Tibial nerve (tissue), 4 donors: ENCODE measurements around the gene L3HYPDH. TPM values are rescaled to one million over a fixed set of nuclear protein-coding genes. Genes with fewer than 3 reads are reported as not detected.

Experiments
- DNase-seq, 2 donors: peaks; one replicate each; pipeline ENCODE4 v3.0.0-alpha.2; 2019; ENCODE audit warnings: low spot score in 2 of 2
- H3K27ac ChIP-seq, 4 donors: fragments of 200-600 bp; sonication (generic) in 3 of 4; one replicate each; pipeline ENCODE4 v1.5.1; 2017 to 2019; ENCODE audit warnings: mild to moderate bottlenecking in 1 of 4
- H3K27me3 ChIP-seq, 2 donors: fragments of 200-600 bp; sonication (generic) in 1 of 2; one replicate each; pipeline versions ENCODE4 v1.5.1 to v1.6.0; 2017 to 2019
- H3K36me3 ChIP-seq, 3 donors: fragments of 200-600 bp; sonication (generic); one replicate each; pipeline ENCODE4 v1.5.1; 2018 to 2019
- H3K4me1 ChIP-seq, 4 donors: fragments of 200-600 bp; sonication (generic) in 3 of 4; one replicate each; pipeline ENCODE4 v1.5.1; 2017 to 2019
- H3K4me3 ChIP-seq, 4 donors: fragments of 200-600 bp; sonication (generic) in 3 of 4; one replicate each; pipeline ENCODE4 v1.5.1; 2017 to 2019; ENCODE audit warnings: mild to moderate bottlenecking in 1 of 4, moderate library complexity in 1 of 4
- H3K9me3 ChIP-seq, 4 donors: fragments of 200-600 bp; sonication (generic) in 3 of 4; one replicate each; pipeline ENCODE4 v1.5.1; 2017 to 2019
- EP300 ChIP-seq, 2 donors: sonication (generic); formaldehyde crosslinking; IDR thresholded peaks; one replicate each; pipeline ENCODE4 v1.6.1; 2017; ENCODE audit warnings: antibody characterized with exemption in 2 of 2, mild to moderate bottlenecking in 1 of 2
- POLR2A ChIP-seq, 2 donors: fragments of 450-650 bp; IDR thresholded peaks; one replicate each; pipeline ENCODE4 v1.6.1; 2017; ENCODE audit warnings: antibody characterized with exemption in 2 of 2, mild to moderate bottlenecking in 2 of 2, moderate library complexity in 2 of 2
- WGBS, 2 donors: methylation state at CpG; one replicate each; pipeline ENCODE4 v1.1.5; 2018; 5-methylcytosine and 5-hydroxymethylcytosine counted together
- total RNA-seq, 4 donors: library from RNA; depleted of rRNA; stranded (reverse); fragments of >200 nt; gene quantifications; one replicate each; pipeline ENCODE4 v1.1.0, GENCODE V29; 2016
- TF ChIP-seq, protein P1 (sequence below), 5 experiments: fragments of 200-600 bp in 3 of 5; fragments of 450-650 bp in 2 of 5; sonication (generic) in 3 of 5; IDR thresholded peaks; one replicate each; pipeline ENCODE4 v1.5.1; 2016 to 2019; ENCODE audit warnings: antibody characterized with exemption in 5 of 5, mild to moderate bottlenecking in 3 of 5, moderate library complexity in 2 of 5

The L3HYPDH gene
- total RNA-seq, 4 donors from 2014 or later = 69.9 to 85.5 (median 76.6) TPM

GRCh38 chr14:59511916-59512575 is 27.8 kb upstream of the L3HYPDH start:
- no peak for TF ChIP-seq EP300 (IDR thresholded peaks at IDR 0.05)
- TF ChIP-seq, protein P1, sequence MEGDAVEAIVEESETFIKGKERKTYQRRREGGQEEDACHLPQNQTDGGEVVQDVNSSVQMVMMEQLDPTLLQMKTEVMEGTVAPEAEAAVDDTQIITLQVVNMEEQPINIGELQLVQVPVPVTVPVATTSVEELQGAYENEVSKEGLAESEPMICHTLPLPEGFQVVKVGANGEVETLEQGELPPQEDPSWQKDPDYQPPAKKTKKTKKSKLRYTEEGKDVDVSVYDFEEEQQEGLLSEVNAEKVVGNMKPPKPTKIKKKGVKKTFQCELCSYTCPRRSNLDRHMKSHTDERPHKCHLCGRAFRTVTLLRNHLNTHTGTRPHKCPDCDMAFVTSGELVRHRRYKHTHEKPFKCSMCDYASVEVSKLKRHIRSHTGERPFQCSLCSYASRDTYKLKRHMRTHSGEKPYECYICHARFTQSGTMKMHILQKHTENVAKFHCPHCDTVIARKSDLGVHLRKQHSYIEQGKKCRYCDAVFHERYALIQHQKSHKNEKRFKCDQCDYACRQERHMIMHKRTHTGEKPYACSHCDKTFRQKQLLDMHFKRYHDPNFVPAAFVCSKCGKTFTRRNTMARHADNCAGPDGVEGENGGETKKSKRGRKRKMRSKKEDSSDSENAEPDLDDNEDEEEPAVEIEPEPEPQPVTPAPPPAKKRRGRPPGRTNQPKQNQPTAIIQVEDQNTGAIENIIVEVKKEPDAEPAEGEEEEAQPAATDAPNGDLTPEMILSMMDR (IDR thresholded peaks at IDR 0.05) = peak in 2 of 5 experiments; percentile 6 to 7
- Histone ChIP-seq H3K4me3 (no peak overlapping the region), H3K27me3 (peaks cover 0 to 3% of the 10 kb centered on the region in 2 donors), H3K4me1 (no peaks in the 10 kb centered on the region), H3K36me3 (no peaks in the 10 kb centered on the region), H3K9me3 (peaks cover 0 to 8% (median 0%) of the 10 kb centered on the region in 4 donors), H3K27ac (no peak overlapping the region)
- no peak for DNase-seq
- 54 to 57% methylated on average over 4 of the region's 4 CpGs for WGBS, 2 donors

DNA sequence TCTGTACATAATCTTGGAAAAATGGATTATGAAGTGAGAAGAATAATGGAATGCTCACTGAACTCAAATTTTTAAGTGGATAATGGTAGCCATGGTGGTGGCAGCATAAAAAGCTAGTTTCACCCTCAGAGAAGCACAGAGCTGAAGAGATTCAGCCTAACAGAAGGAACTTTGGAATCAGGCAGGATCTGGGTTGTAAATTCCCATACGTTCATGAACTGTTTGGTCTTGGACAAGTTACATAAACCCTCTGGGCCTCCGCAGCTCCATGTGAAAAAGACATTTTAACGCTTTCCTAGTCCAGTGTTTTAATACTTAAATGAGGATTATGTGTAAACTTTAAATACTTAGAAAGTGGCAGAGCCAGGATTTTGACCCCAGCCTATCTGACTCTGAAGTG is 26.8 kb upstream of the L3HYPDH start:
- no peaks in the 10 kb centered on the region for H3K4me1 ChIP-seq
- H3K27me3 ChIP-seq = peaks cover 0 to 3% of the 10 kb centered on the region in 2 donors
- TF ChIP-seq EP300 (IDR thresholded peaks at IDR 0.05) = no peak
- TF ChIP-seq, protein P1 (IDR thresholded peaks at IDR 0.05) = no peak
- TF ChIP-seq POLR2A (IDR thresholded peaks at IDR 0.05) = no peak
- DNase-seq = no peak
- no peak overlapping the region for H3K4me3 ChIP-seq
- H3K9me3 ChIP-seq = peaks cover 0 to 8% (median 0%) of the 10 kb centered on the region in 4 donors
- H3K27ac ChIP-seq = no peak overlapping the region
- no peaks in the 10 kb centered on the region for H3K36me3 ChIP-seq
- whole genome bisulfite sequencing, 2 donors = 44 to 46% methylated on average over 3 of the region's 3 CpGs

DNA sequence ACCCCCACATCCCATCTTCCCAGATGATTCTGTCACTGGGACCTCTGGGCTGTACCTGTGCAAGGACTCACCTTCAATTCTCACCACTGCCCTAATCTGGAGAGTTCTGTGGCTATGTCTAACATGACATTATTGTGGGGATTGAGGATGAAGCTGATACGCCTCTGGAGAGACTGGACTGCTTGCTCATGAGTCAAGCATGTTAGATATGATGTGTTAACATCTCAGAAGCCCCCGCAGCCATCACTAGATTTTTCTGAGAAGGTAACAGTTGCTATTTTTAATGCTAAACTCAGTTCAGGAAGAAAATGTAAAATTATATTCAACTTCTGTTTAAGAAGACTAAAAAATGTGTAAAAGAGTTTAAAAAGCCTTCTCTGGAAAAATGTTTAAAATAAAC is 25.8 kb upstream of the L3HYPDH start:
- WGBS, 2 donors = 87 to 88% methylated on average over 2 of the region's 2 CpGs
- Histone ChIP-seq H3K27me3 (peaks cover 0 to 3% of the 10 kb centered on the region in 2 donors), H3K4me3 (no peak overlapping the region), H3K27ac (no peak overlapping the region), H3K36me3 (no peaks in the 10 kb centered on the region), H3K4me1 (no peaks in the 10 kb centered on the region), H3K9me3 (peaks cover 0 to 8% (median 0%) of the 10 kb centered on the region in 4 donors)
- no peak for DNase-seq
- TF ChIP-seq, protein P1 (IDR thresholded peaks at IDR 0.05) = no peak
- no peak for TF ChIP-seq POLR2A (IDR thresholded peaks at IDR 0.05)
- TF ChIP-seq EP300 (IDR thresholded peaks at IDR 0.05) = no peak

- Histone ChIP-seq H3K27ac (no peak overlapping the region), H3K27me3 (peaks cover 0 to 3% of the 10 kb centered on the region in 2 donors), H3K4me3 (no peak overlapping the region), H3K36me3 (peaks cover 0 to 2% (median 0%) of the 10 kb centered on the region in 3 donors), H3K9me3 (peaks cover 0 to 8% (median 0%) of the 10 kb centered on the region in 4 donors), H3K4me1 (no peaks in the 10 kb centered on the region)
- no peak for TF ChIP-seq POLR2A (IDR thresholded peaks at IDR 0.05)
- TF ChIP-seq EP300 (IDR thresholded peaks at IDR 0.05) = no peak
- TF ChIP-seq, protein P1 (IDR thresholded peaks at IDR 0.05) = no peak
- 51 to 52% methylated on average over 3 of the region's 3 CpGs for WGBS, 2 donors
- no peak for DNase-seq
These were observed 24.9 kb upstream of the L3HYPDH start for GRCh38 chr14:59509101-59509500.

DNA sequence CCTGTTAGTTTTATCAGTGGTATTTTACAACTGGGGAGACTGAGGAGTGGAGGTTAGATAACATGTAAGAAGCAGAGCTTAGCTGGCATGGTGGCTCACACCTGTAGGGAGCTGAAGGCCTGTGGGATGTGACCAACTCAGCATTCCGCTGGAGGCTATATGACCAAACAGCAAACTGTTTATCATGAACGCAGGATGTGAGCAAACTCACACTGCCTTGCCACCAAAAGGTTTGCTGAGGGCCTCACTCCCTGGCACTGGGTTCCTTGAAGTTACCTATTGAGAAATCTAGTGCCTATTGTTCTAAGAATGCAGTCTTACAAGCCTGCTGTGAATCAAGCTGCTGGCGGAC is 23.5 kb upstream of the L3HYPDH start:
- Histone ChIP-seq H3K9me3 (no peaks in the 10 kb centered on the region), H3K4me3 (no peak overlapping the region), H3K27ac (no peak overlapping the region), H3K36me3 (peaks cover 0 to 5% (median 0%) of the 10 kb centered on the region in 3 donors), H3K4me1 (no peaks in the 10 kb centered on the region), H3K27me3 (peaks cover 0 to 3% of the 10 kb centered on the region in 2 donors)
- 96 to 98% methylated on average over 3 of the region's 3 CpGs for WGBS, 2 donors
- no peak for DNase-seq
- TF ChIP-seq POLR2A (IDR thresholded peaks at IDR 0.05) (no peak), EP300 (IDR thresholded peaks at IDR 0.05) (no peak)
- TF ChIP-seq, protein P1 (IDR thresholded peaks at IDR 0.05) = no peak
